Fibroblast of lung (primary cell): ENCODE results near the gene LRTM1.

Experiments used
- EZH2 ChIP-seq: IDR thresholded peaks from 2 replicates; pipeline ENCODE4 v1.5.1; 2012; ENCODE audit warnings: low read length, control low read depth, mild to moderate bottlenecking; ENCODE audit errors: missing control alignments
- TF ChIP-seq, protein P1 (sequence below), 2 donors: IDR thresholded peaks in 1 of 2; conservative IDR thresholded peaks in 1 of 2; 1 replicate in 1 of 2; 2 replicates in 1 of 2; pipeline ENCODE4 v1.5.1; 2011 to 2012; ENCODE audit warnings: low read length in 2 of 2, control low read depth in 1 of 2, inconsistent platforms in 1 of 2, low read depth in 1 of 2, mild to moderate bottlenecking in 1 of 2

GRCh38 chr3:54916732-54917131, 11.1 kb downstream of the LRTM1 start:
- TF ChIP-seq, protein P1, sequence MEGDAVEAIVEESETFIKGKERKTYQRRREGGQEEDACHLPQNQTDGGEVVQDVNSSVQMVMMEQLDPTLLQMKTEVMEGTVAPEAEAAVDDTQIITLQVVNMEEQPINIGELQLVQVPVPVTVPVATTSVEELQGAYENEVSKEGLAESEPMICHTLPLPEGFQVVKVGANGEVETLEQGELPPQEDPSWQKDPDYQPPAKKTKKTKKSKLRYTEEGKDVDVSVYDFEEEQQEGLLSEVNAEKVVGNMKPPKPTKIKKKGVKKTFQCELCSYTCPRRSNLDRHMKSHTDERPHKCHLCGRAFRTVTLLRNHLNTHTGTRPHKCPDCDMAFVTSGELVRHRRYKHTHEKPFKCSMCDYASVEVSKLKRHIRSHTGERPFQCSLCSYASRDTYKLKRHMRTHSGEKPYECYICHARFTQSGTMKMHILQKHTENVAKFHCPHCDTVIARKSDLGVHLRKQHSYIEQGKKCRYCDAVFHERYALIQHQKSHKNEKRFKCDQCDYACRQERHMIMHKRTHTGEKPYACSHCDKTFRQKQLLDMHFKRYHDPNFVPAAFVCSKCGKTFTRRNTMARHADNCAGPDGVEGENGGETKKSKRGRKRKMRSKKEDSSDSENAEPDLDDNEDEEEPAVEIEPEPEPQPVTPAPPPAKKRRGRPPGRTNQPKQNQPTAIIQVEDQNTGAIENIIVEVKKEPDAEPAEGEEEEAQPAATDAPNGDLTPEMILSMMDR (conservative IDR thresholded peaks at IDR 0.05 in 1 of 2, IDR thresholded peaks at IDR 0.05 in 1 of 2; ENCODE audit: low read depth in 1 of 2, low read length in 2 of 2) = no peak
- TF ChIP-seq EZH2 = no peak
